Chondrocyte (in vitro differentiated cells): Measurements from ENCODE around the gene NHSL2. TPM values are rescaled to one million over a fixed set of nuclear protein-coding genes. Genes with fewer than 3 reads are reported as not detected.

Experiments used
- DNase-seq: peaks from one replicate; pipeline ENCODE4 v3.0.0; 2021; ENCODE audit warnings: mixed read lengths, low spot score
- H3K27ac Mint-ChIP-seq: one replicate; pipeline ENCODE4 v1.8.0; 2021; ENCODE audit warnings: mild to moderate bottlenecking, moderate library complexity, mixed read lengths; ENCODE audit not compliant: unreplicated experiment
- H3K27me3 Mint-ChIP-seq: 2 replicates; pipeline ENCODE4 v1.8.0; 2021; ENCODE audit warnings: low read depth, mixed read lengths
- H3K36me3 Mint-ChIP-seq: 2 replicates; pipeline ENCODE4 v1.8.0; 2021; ENCODE audit warnings: low read depth, mixed read lengths
- H3K4me1 Mint-ChIP-seq: 2 replicates; pipeline ENCODE4 v1.8.0; 2021; ENCODE audit warnings: low read depth, mild to moderate bottlenecking, mixed read lengths
- H3K4me3 Mint-ChIP-seq: one replicate; pipeline ENCODE4 v1.8.0; 2021; ENCODE audit warnings: mild to moderate bottlenecking, moderate library complexity, mixed read lengths; ENCODE audit not compliant: unreplicated experiment
- H3K9me3 Mint-ChIP-seq: 2 replicates; pipeline ENCODE4 v1.8.0; 2021; ENCODE audit warnings: low read depth, mixed read lengths
- total RNA-seq: library from RNA; stranded (reverse); gene quantifications from 3 replicates; pipeline ENCODE4 v1.2.1, GENCODE V29; 2021
- TF ChIP-seq, protein P1 (sequence below): fragments of 200-600 bp; sonication (generic); IDR thresholded peaks from 2 replicates; pipeline ENCODE4 v1.5.0; 2021; ENCODE audit warnings: antibody characterized with exemption, mild to moderate bottlenecking, moderate library complexity

The NHSL2 gene
- total RNA-seq, 1 donor from 2014 or later, result 2.1 TPM

DNA sequence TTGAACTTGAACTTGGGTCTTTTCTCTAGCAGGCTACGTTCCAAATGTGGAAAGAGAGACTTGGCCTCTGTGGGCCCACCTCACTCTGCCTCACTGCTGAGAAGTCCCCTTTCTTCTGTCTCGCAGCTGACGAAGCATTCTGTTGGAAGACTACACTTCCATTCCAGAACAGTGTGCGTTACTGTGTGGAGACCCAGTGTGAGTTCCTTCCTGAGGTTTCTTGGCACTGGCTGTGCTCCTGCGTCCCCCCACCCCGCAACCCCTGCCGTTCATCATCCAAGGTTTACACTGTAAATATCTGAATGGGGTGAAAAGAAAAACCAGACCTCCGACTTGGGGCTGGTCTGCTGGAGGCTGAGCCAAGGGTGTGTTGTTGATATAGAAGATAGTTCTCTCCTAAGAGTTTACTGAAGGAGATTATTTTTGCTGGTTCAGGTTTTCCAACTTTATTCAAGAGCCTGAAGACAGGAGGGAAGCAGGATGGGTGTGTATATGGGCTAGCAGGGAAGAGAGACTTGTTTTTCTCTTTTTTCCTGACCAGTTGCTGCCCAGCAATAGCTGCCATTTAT lies 34.7 kb downstream of the NHSL2 start:
- Mint-ChIP-seq H3K4me1 (peaks cover 8% of the 10 kb centered on the region), H3K9me3 (no peaks in the 10 kb centered on the region), H3K27me3 (no peaks in the 10 kb centered on the region), H3K27ac (peak overlapping the region; percentile 22), H3K36me3 (no peaks in the 10 kb centered on the region), H3K4me3 (no peak overlapping the region)
- DNase-seq, result no peak
- TF ChIP-seq, protein P1, sequence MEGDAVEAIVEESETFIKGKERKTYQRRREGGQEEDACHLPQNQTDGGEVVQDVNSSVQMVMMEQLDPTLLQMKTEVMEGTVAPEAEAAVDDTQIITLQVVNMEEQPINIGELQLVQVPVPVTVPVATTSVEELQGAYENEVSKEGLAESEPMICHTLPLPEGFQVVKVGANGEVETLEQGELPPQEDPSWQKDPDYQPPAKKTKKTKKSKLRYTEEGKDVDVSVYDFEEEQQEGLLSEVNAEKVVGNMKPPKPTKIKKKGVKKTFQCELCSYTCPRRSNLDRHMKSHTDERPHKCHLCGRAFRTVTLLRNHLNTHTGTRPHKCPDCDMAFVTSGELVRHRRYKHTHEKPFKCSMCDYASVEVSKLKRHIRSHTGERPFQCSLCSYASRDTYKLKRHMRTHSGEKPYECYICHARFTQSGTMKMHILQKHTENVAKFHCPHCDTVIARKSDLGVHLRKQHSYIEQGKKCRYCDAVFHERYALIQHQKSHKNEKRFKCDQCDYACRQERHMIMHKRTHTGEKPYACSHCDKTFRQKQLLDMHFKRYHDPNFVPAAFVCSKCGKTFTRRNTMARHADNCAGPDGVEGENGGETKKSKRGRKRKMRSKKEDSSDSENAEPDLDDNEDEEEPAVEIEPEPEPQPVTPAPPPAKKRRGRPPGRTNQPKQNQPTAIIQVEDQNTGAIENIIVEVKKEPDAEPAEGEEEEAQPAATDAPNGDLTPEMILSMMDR, result no peak

DNA sequence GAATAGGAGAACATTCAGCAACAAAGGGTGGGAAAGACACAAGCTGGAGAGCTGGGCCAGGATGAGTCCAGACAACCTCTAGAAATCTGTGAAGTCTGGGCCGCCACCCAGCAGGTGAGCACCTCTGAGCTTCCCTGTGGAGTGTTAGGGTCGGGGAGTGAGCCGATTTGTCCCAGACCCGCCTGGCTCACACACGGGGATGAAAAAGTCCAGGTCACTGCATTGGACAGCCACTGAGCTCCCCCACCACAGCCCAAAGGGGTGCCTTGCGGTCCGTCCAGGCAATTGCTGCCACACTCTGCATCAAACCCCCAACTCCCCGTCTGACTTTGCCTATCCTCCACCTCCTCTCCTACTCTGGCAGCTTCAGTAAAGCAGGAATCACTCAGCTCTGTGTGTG lies 38.7 kb downstream of the NHSL2 start:
- Mint-ChIP-seq H3K36me3 (no peaks in the 10 kb centered on the region), H3K27ac (no peak overlapping the region), H3K4me3 (no peak overlapping the region), H3K9me3 (no peaks in the 10 kb centered on the region), H3K4me1 (peaks cover 11% of the 10 kb centered on the region), H3K27me3 (no peaks in the 10 kb centered on the region)
- DNase-seq, result no peak
- TF ChIP-seq, protein P1, result no peak

DNA sequence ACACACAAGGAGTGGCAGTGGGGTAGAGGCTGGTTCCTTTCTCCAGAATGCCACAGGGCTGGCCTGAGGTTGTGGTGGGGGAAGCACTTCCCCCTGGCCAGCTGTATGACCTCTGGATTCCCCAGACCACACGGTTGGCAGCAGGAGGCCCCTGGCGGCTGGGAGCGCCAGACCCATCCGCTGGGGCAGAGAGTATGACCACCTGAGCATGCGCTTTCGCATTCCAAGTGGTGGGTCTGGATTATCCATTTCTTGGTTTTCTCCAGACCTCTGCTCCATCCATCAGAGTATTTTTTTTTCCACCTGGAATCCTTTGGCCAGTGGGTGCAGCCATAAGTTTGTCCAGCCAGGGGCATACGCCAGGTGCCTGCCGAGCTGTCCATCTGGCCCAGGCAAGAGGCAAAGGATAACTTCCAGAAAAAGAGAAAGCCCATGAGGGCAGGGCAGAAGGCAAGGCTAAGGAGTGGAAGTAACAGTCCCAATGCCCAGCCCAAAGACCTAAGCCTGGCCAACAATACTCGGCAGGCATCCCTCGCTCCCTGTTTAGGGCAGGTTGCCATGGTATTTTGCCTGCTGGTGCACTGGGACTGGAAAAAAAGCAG lies 39.3 kb downstream of the NHSL2 start:
- H3K4me3 Mint-ChIP-seq, result no peak overlapping the region
- H3K36me3 Mint-ChIP-seq, result no peaks in the 10 kb centered on the region
- H3K4me1 Mint-ChIP-seq, result peaks cover 11% of the 10 kb centered on the region
- no peaks in the 10 kb centered on the region for H3K9me3 Mint-ChIP-seq
- H3K27ac Mint-ChIP-seq, result no peak overlapping the region
- no peak for DNase-seq
- no peaks in the 10 kb centered on the region for H3K27me3 Mint-ChIP-seq
- TF ChIP-seq, protein P1, result no peak

DNA sequence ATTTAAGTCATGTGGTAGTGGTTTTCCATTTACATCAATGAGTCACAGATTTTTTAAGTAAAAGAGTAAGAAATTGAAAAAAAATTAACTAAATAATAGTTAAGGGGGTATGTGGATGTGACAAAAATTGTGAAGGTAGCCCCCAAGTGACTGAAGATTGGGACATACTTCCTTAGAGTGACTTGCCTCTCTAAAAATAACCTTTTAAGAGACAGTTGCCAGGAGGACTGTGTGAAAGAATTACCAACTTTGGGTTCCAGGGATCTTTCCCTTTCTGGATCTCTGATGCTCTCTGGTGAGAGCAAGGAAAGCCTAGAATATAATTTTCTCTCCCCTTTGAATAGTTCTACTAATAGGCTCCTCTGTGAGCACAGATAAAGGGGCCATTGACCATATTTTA lies 42.7 kb downstream of the NHSL2 start:
- H3K27ac Mint-ChIP-seq, result peak overlapping the region; percentile 77
- no peak for DNase-seq
- H3K4me3 Mint-ChIP-seq, result no peak overlapping the region
- peaks cover 16% of the 10 kb centered on the region for H3K4me1 Mint-ChIP-seq
- H3K9me3 Mint-ChIP-seq, result no peaks in the 10 kb centered on the region
- no peaks in the 10 kb centered on the region for H3K27me3 Mint-ChIP-seq
- H3K36me3 Mint-ChIP-seq, result no peaks in the 10 kb centered on the region
- TF ChIP-seq, protein P1, result no peak

- no peak for DNase-seq
- Mint-ChIP-seq H3K36me3 (no peaks in the 10 kb centered on the region), H3K4me1 (peaks cover 17% of the 10 kb centered on the region), H3K4me3 (no peak overlapping the region), H3K9me3 (no peaks in the 10 kb centered on the region), H3K27me3 (no peaks in the 10 kb centered on the region), H3K27ac (peak overlapping the region; percentile 77)
- TF ChIP-seq, protein P1, result no peak
Measured at GRCh38 chrX:71953946-71954345, 43.3 kb downstream of the NHSL2 start.
